Stimulated activated effector memory CD8-positive, alpha-beta T cell treated with anti-CD3 and anti-CD28 coated beads, Interleukin-12 subunit alpha, Interleukin-12 subunit beta, amount 100 ng/mL, for 72 hours (primary cell): Measurements from ENCODE around the gene MSI2.

Experiments used
- ATAC-seq: fragments of 150-1000 bp; cut with Tn5 transposase; 2 replicates; pipeline ENCODE4 v1.10.0; 2021
- DNase-seq, 2 donors: peaks; one replicate each; pipeline ENCODE4 v3.0.0; 2021 to 2022; ENCODE audit warnings: low spot score in 2 of 2
- H3K27ac Mint-ChIP-seq: one replicate; pipeline ENCODE4 v1.8.0; 2022; ENCODE audit warnings: mild to moderate bottlenecking, mixed read lengths
- H3K36me3 Mint-ChIP-seq: one replicate; pipeline ENCODE4 v1.8.0; 2022; ENCODE audit warnings: mild to moderate bottlenecking, mixed read lengths
- H3K4me1 Mint-ChIP-seq: one replicate; pipeline ENCODE4 v1.8.0; 2022; ENCODE audit warnings: mixed read lengths
- H3K4me3 Mint-ChIP-seq: one replicate; pipeline ENCODE4 v1.8.0; 2022; ENCODE audit warnings: mild to moderate bottlenecking, mixed read lengths
- H3K9me3 Mint-ChIP-seq: one replicate; pipeline ENCODE4 v1.8.0; 2022; ENCODE audit warnings: mixed read lengths

Gene MSI2

GRCh38 chr17:57545731-57546342 lies 289.5 kb downstream of the MSI2 start:
- no peak for ATAC-seq
- peaks cover 28% of the 10 kb centered on the region for H3K4me1 Mint-ChIP-seq
- no peak overlapping the region for H3K27ac Mint-ChIP-seq
- H3K9me3 Mint-ChIP-seq = no peaks in the 10 kb centered on the region
- no peaks in the 10 kb centered on the region for H3K36me3 Mint-ChIP-seq
- H3K4me3 Mint-ChIP-seq = no peak overlapping the region
- no peak for DNase-seq

- H3K27ac Mint-ChIP-seq = no peak overlapping the region
- peaks cover 22% of the 10 kb centered on the region for H3K4me1 Mint-ChIP-seq
- H3K36me3 Mint-ChIP-seq = no peaks in the 10 kb centered on the region
- no peaks in the 10 kb centered on the region for H3K9me3 Mint-ChIP-seq
- ATAC-seq (no peak), DNase-seq (no peak)
- no peak overlapping the region for H3K4me3 Mint-ChIP-seq
Observed at GRCh38 chr17:57548421-57549410, 292.4 kb downstream of the MSI2 start.

GRCh38 chr17:57549468-57549867 lies 293.1 kb downstream of the MSI2 start:
- peaks cover 16% of the 10 kb centered on the region for H3K4me1 Mint-ChIP-seq
- ATAC-seq = no peak
- H3K27ac Mint-ChIP-seq = no peak overlapping the region
- H3K9me3 Mint-ChIP-seq = no peaks in the 10 kb centered on the region
- H3K4me3 Mint-ChIP-seq = no peak overlapping the region
- H3K36me3 Mint-ChIP-seq = no peaks in the 10 kb centered on the region
- DNase-seq = no peak

GRCh38 chr17:57550016-57550415 lies 293.7 kb downstream of the MSI2 start:
- ATAC-seq = no peak
- Mint-ChIP-seq H3K9me3 (no peaks in the 10 kb centered on the region), H3K4me1 (peaks cover 19% of the 10 kb centered on the region), H3K4me3 (no peak overlapping the region), H3K36me3 (no peaks in the 10 kb centered on the region), H3K27ac (no peak overlapping the region)
- DNase-seq = no peak

GRCh38 chr17:57550668-57551315 lies 294.5 kb downstream of the MSI2 start:
- no peaks in the 10 kb centered on the region for H3K36me3 Mint-ChIP-seq
- H3K27ac Mint-ChIP-seq = peak overlapping the region; percentile 33
- ATAC-seq (no peak), DNase-seq (no peak)
- H3K4me3 Mint-ChIP-seq = no peak overlapping the region
- no peaks in the 10 kb centered on the region for H3K9me3 Mint-ChIP-seq
- H3K4me1 Mint-ChIP-seq = peaks cover 27% of the 10 kb centered on the region

- ATAC-seq = no peak
- no peak overlapping the region for H3K4me3 Mint-ChIP-seq
- no peak for DNase-seq
- no peaks in the 10 kb centered on the region for H3K36me3 Mint-ChIP-seq
- H3K4me1 Mint-ChIP-seq = peaks cover 27% of the 10 kb centered on the region
- no peaks in the 10 kb centered on the region for H3K9me3 Mint-ChIP-seq
- H3K27ac Mint-ChIP-seq = peak overlapping the region; percentile 33
Observed at GRCh38 chr17:57551321-57552079, 295.2 kb downstream of the MSI2 start.

- Mint-ChIP-seq H3K4me1 (peaks cover 21% of the 10 kb centered on the region), H3K36me3 (no peaks in the 10 kb centered on the region), H3K27ac (peak overlapping the region; percentile 48), H3K4me3 (no peak overlapping the region), H3K9me3 (no peaks in the 10 kb centered on the region)
- ATAC-seq = peak; percentile 47
- no peak for DNase-seq
Observed at GRCh38 chr17:57552114-57552624, 295.8 kb downstream of the MSI2 start.

- H3K36me3 Mint-ChIP-seq = no peaks in the 10 kb centered on the region
- ATAC-seq (no peak), DNase-seq (no peak)
- H3K9me3 Mint-ChIP-seq = no peaks in the 10 kb centered on the region
- no peak overlapping the region for H3K4me3 Mint-ChIP-seq
- H3K4me1 Mint-ChIP-seq = peaks cover 16% of the 10 kb centered on the region
- peak overlapping the region; percentile 23 for H3K27ac Mint-ChIP-seq
Observed at GRCh38 chr17:57553526-57553925, 297.2 kb downstream of the MSI2 start.

GRCh38 chr17:57553991-57554825 lies 297.9 kb downstream of the MSI2 start:
- ATAC-seq = no peak
- DNase-seq = no peak
- peak overlapping the region; percentile 23 for H3K27ac Mint-ChIP-seq
- no peaks in the 10 kb centered on the region for H3K36me3 Mint-ChIP-seq
- peaks cover 16% of the 10 kb centered on the region for H3K4me1 Mint-ChIP-seq
- no peaks in the 10 kb centered on the region for H3K9me3 Mint-ChIP-seq
- no peak overlapping the region for H3K4me3 Mint-ChIP-seq

GRCh38 chr17:57554826-57555635 lies 298.7 kb downstream of the MSI2 start:
- H3K4me3 Mint-ChIP-seq = no peak overlapping the region
- H3K4me1 Mint-ChIP-seq = peaks cover 16% of the 10 kb centered on the region
- H3K36me3 Mint-ChIP-seq = no peaks in the 10 kb centered on the region
- no peak for ATAC-seq
- H3K9me3 Mint-ChIP-seq = no peaks in the 10 kb centered on the region
- DNase-seq = no peak
- H3K27ac Mint-ChIP-seq = peak overlapping the region; percentile 91

GRCh38 chr17:57555636-57556175 lies 299.4 kb downstream of the MSI2 start:
- H3K27ac Mint-ChIP-seq = peak overlapping the region; percentile 91
- peaks cover 19% of the 10 kb centered on the region for H3K4me1 Mint-ChIP-seq
- no peak for DNase-seq
- H3K36me3 Mint-ChIP-seq = no peaks in the 10 kb centered on the region
- H3K9me3 Mint-ChIP-seq = no peaks in the 10 kb centered on the region
- no peak for ATAC-seq
- no peak overlapping the region for H3K4me3 Mint-ChIP-seq

- ATAC-seq (no peak), DNase-seq (no peak)
- no peaks in the 10 kb centered on the region for H3K9me3 Mint-ChIP-seq
- H3K4me3 Mint-ChIP-seq = no peak overlapping the region
- H3K27ac Mint-ChIP-seq = no peak overlapping the region
- no peaks in the 10 kb centered on the region for H3K36me3 Mint-ChIP-seq
- H3K4me1 Mint-ChIP-seq = peaks cover 22% of the 10 kb centered on the region
Observed at GRCh38 chr17:57556320-57556719, 300.0 kb downstream of the MSI2 start.

- no peak for ATAC-seq
- Mint-ChIP-seq H3K4me3 (no peak overlapping the region), H3K36me3 (no peaks in the 10 kb centered on the region), H3K27ac (no peak overlapping the region), H3K4me1 (peaks cover 19% of the 10 kb centered on the region), H3K9me3 (no peaks in the 10 kb centered on the region)
- DNase-seq = no peak
Observed at GRCh38 chr17:57556977-57557376, 300.7 kb downstream of the MSI2 start.
